Measurements from ENCODE around the gene HOXC9. TPM values are rescaled to one million over a fixed set of nuclear protein-coding genes. Genes with fewer than 3 reads are reported as not detected.

Gene HOXC9
- polyA plus RNA-seq, 2 of the 4 experiments (the other 2 are of a cell fraction), result 5.2 to 6.6 TPM

DNA sequence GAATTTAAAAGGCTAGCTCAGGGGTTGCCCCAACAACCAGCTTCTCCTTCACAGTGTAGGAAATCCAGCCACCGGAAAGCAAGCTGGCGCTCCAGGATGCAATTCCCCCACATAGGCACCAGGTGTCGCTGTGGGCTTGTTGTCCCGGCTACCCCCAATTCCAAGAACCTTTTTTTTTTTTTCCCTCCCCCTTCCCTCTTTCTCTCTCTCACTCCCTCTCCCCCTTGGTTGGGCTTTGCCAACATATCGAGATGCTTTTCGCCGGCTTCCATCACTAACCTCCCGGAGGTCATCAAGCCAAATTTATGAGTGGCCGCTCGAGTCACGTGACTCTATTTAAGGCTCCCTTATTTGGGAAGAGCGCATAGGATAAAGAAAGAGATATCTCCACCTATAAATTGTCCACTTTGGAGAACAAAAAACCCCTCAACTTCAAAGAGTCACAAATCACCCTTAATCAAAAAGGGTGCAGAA is 32.7 kb downstream of the HOXC9 start, which contains the start of gene HOXC5:
TSS of gene HOXC5 (plus strand) at position 424 of the 474 bp plus-strand sequence. CDS start 73 bp downstream, outside the sequence.
- CTCF ChIA-PET, result interaction anchor here (0.5 to 27.9 kb wide), 54 partner anchors 9 to 1924 kb away, joined by 3 to 476 read pairs (median 4); partner anchors contain the start of genes HOXC10, HOXC4, HOXC8 and HOXC9
- H3K27ac ChIP-seq, result peak within 1 kb of the TSS; percentile 76 to 93
- POLR2A ChIA-PET, result interaction anchor here (0.7 to 2.1 kb wide), 16 partner anchors 8 to 184 kb away, joined by 3 to 26 read pairs (median 5); partner anchors contain the start of genes HOXC4, HOXC8 and SMUG1
- ATAC-seq, result peak; percentile 40 to 59
- peaks cover 18% of the 10 kb centered on the region for H3K4me1 ChIP-seq
- 2% methylated on average over 12 of the region's 12 CpGs for WGBS (ENCODE audit: missing lambda C conversion rate)
- peak; percentile 82 for FAIRE-seq
- DNase-seq (ENCODE audit: low read depth in 1 of 2, low spot score in 1 of 2), result peak; percentile 87 to 92
- peak within 1 kb of the TSS; percentile 56 for H3K4me3 ChIP-seq
- peak within 1 kb of the TSS; percentile 89 for H3K4me2 ChIP-seq
- no peak for TF ChIP-seq HEYL (CRISPR knock-in tag; IDR thresholded peaks at IDR 0.05)
- TF ChIP-seq MYC (IDR thresholded peaks at IDR 0.05; ENCODE audit: borderline replicate concordance, low read length), result no peak
- TF ChIP-seq BHLHE40 (IDR thresholded peaks at IDR 0.05; ENCODE audit: low read depth, low read length), result no peak
- TF ChIP-seq, protein P1, sequence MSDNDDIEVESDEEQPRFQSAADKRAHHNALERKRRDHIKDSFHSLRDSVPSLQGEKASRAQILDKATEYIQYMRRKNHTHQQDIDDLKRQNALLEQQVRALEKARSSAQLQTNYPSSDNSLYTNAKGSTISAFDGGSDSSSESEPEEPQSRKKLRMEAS (IDR thresholded peaks at IDR 0.05), result 0 out of 2 replicates have a peak, but pooled peaks have one; percentile 15
- TF ChIP-seq, protein P2, sequence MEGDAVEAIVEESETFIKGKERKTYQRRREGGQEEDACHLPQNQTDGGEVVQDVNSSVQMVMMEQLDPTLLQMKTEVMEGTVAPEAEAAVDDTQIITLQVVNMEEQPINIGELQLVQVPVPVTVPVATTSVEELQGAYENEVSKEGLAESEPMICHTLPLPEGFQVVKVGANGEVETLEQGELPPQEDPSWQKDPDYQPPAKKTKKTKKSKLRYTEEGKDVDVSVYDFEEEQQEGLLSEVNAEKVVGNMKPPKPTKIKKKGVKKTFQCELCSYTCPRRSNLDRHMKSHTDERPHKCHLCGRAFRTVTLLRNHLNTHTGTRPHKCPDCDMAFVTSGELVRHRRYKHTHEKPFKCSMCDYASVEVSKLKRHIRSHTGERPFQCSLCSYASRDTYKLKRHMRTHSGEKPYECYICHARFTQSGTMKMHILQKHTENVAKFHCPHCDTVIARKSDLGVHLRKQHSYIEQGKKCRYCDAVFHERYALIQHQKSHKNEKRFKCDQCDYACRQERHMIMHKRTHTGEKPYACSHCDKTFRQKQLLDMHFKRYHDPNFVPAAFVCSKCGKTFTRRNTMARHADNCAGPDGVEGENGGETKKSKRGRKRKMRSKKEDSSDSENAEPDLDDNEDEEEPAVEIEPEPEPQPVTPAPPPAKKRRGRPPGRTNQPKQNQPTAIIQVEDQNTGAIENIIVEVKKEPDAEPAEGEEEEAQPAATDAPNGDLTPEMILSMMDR (IDR thresholded peaks at IDR 0.05), result peak; percentile 98
- TF ChIP-seq, protein P3, sequence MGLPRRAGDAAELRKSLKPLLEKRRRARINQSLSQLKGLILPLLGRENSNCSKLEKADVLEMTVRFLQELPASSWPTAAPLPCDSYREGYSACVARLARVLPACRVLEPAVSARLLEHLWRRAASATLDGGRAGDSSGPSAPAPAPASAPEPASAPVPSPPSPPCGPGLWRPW (IDR thresholded peaks at IDR 0.05), result no peak
- TF ChIP-seq SMC3 (IDR thresholded peaks at IDR 0.05), result peak; percentile 95
- peak; percentile 92 to 94 for TF ChIP-seq RAD21 (conservative IDR thresholded peaks at IDR 0.05 in 1 of 2, IDR thresholded peaks at IDR 0.05 in 1 of 2)
- no peak for TF ChIP-seq POLR2A (IDR thresholded peaks at IDR 0.05; ENCODE audit: low read length)
- TF ChIP-seq, protein P4, sequence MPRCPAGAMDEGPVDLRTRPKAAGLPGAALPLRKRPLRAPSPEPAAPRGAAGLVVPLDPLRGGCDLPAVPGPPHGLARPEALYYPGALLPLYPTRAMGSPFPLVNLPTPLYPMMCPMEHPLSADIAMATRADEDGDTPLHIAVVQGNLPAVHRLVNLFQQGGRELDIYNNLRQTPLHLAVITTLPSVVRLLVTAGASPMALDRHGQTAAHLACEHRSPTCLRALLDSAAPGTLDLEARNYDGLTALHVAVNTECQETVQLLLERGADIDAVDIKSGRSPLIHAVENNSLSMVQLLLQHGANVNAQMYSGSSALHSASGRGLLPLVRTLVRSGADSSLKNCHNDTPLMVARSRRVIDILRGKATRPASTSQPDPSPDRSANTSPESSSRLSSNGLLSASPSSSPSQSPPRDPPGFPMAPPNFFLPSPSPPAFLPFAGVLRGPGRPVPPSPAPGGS (IDR thresholded peaks at IDR 0.05), result no peak
- no peak for TF ChIP-seq EHF (CRISPR knock-in tag; IDR thresholded peaks at IDR 0.05)
- TF ChIP-seq ZSCAN20 (CRISPR knock-in tag; IDR thresholded peaks at IDR 0.05), result no peak
- no peak for TF ChIP-seq ZFP36 (IDR thresholded peaks at IDR 0.05; ENCODE audit: borderline replicate concordance, partially characterized antibody)
- no peak for TF ChIP-seq NPAS2 (CRISPR knock-in tag; IDR thresholded peaks at IDR 0.05; ENCODE audit: borderline replicate concordance)
- TF ChIP-seq HOXB5 (CRISPR knock-in tag; IDR thresholded peaks at IDR 0.05), result no peak
- TF ChIP-seq, protein P5, sequence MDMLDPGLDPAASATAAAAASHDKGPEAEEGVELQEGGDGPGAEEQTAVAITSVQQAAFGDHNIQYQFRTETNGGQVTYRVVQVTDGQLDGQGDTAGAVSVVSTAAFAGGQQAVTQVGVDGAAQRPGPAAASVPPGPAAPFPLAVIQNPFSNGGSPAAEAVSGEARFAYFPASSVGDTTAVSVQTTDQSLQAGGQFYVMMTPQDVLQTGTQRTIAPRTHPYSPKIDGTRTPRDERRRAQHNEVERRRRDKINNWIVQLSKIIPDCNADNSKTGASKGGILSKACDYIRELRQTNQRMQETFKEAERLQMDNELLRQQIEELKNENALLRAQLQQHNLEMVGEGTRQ (IDR thresholded peaks at IDR 0.05), result peak; percentile 93
- no peak for TF ChIP-seq CBX2 (IDR thresholded peaks at IDR 0.05; ENCODE audit: borderline replicate concordance, low read depth)
- TF ChIP-seq TP53 (CRISPR knock-in tag; IDR thresholded peaks at IDR 0.05), result no peak
- no peaks in the 10 kb centered on the region for H3K9me3 ChIP-seq

DNA sequence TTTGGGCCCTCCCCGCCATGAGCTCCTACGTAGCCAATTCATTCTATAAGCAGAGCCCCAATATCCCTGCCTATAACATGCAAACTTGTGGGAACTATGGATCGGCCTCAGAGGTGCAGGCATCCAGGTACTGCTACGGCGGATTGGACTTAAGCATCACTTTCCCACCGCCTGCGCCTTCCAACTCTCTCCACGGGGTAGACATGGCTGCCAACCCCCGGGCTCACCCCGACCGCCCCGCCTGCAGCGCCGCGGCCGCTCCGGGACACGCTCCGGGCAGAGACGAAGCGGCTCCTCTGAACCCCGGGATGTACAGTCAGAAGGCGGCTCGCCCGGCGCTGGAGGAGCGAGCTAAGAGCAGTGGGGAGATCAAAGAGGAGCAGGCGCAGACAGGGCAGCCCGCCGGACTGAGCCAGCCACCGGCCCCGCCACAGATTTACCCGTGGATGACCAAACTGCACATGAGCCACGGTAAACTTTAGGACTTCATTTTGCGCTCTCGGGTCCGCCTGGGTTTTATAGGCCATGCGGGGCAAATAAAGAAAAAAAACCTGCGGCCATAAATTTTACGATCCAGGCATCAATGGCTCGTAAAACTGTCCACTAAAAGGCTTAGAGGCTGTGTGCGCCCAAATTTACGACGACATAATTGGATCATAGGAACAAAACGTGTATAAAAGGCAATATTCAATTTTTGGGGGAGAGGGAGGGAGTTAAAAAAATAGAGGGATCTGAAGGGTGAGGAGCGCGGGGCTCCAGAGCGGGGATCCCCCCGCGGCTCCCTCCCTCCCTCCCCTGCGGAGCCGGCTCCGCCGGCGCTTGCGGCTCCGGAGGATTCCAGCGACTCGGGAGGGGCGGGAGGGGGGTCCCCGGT is 33.4 kb downstream of the HOXC9 start:
- peaks cover 14% of the 10 kb centered on the region; the same call in 2 of the 3 replicates for H3K4me1 ChIP-seq
- POLR2A ChIA-PET, result interaction anchor here (1.0 to 2.1 kb wide), 11 partner anchors 8 to 175 kb away, joined by 3 to 26 read pairs (median 7); partner anchors contain the start of genes HOXC4, HOXC8 and SMUG1
- CTCF ChIA-PET, result interaction anchor here (0.5 to 27.9 kb wide), 37 partner anchors 8 to 289 kb away, joined by 3 to 476 read pairs (median 7); partner anchors contain the start of genes HOXC10, HOXC4, HOXC8 and HOXC9
- H3K4me3 ChIP-seq, result peak overlapping the region; percentile 56
- FAIRE-seq (no peak), DNase-seq (ENCODE audit: low read depth in 1 of 2, low spot score in 1 of 2) (peak; percentile 53 to 56), ATAC-seq (peak; percentile 71 to 75)
- H3K9me3 ChIP-seq, result no peaks in the 10 kb centered on the region
- peak overlapping the region; percentile 89 for H3K4me2 ChIP-seq
- 25% methylated on average over 43 of the region's 61 CpGs for WGBS (ENCODE audit: missing lambda C conversion rate)
- peak overlapping the region; percentile 76 to 93 for H3K27ac ChIP-seq
- TF ChIP-seq, protein P1 (IDR thresholded peaks at IDR 0.05), result peak; percentile 14; the same call in 1 of the 2 replicates
- TF ChIP-seq HOXB13 (CRISPR knock-in tag; IDR thresholded peaks at IDR 0.05; ENCODE audit: low read depth) (0 out of 2 replicates have a peak, but pooled peaks have one; percentile 48), POLR2A (IDR thresholded peaks at IDR 0.05; ENCODE audit: low read length) (peak; percentile 38; the same call in 1 of the 2 replicates), HDAC2 (IDR thresholded peaks at IDR 0.05) (no peak), FOSL2 (IDR thresholded peaks at IDR 0.05) (no peak), FOSL2 (CRISPR knock-in tag; IDR thresholded peaks at IDR 0.05) (0 out of 2 replicates have a peak, but pooled peaks have one; percentile 1), SREBF2 (IDR thresholded peaks at IDR 0.05) (no peak)
- TF ChIP-seq, protein P6, sequence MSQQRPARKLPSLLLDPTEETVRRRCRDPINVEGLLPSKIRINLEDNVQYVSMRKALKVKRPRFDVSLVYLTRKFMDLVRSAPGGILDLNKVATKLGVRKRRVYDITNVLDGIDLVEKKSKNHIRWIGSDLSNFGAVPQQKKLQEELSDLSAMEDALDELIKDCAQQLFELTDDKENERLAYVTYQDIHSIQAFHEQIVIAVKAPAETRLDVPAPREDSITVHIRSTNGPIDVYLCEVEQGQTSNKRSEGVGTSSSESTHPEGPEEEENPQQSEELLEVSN (IDR thresholded peaks at IDR 0.05; ENCODE audit: borderline replicate concordance, low read depth), result peak; percentile 33; the same call in 1 of the 2 replicates
- TF ChIP-seq, protein P7, sequence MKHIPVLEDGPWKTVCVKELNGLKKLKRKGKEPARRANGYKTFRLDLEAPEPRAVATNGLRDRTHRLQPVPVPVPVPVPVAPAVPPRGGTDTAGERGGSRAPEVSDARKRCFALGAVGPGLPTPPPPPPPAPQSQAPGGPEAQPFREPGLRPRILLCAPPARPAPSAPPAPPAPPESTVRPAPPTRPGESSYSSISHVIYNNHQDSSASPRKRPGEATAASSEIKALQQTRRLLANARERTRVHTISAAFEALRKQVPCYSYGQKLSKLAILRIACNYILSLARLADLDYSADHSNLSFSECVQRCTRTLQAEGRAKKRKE (CRISPR knock-in tag; IDR thresholded peaks at IDR 0.05; ENCODE audit: low read depth), result no peak
